Measurements from ENCODE around the gene BCL7A.

Gene BCL7A

GRCh38 chr12:122031342-122032216 is 9.9 kb downstream of the BCL7A start:
- peak; percentile 80 for TF ChIP-seq CTCF (conservative IDR thresholded peaks at IDR 0.05)
- no peak overlapping the region for H3K27ac ChIP-seq

GRCh38 chr12:122032580-122032979 is 10.9 kb downstream of the BCL7A start:
- H3K27ac ChIP-seq = no peak overlapping the region
- TF ChIP-seq CTCF (conservative IDR thresholded peaks at IDR 0.05) = no peak

GRCh38 chr12:122035292-122035691 is 13.6 kb downstream of the BCL7A start:
- peak overlapping the region; percentile 42; the same call in 1 of the 2 replicates for H3K27ac ChIP-seq
- no peak for TF ChIP-seq CTCF (conservative IDR thresholded peaks at IDR 0.05)

- no peak for TF ChIP-seq CTCF (conservative IDR thresholded peaks at IDR 0.05)
- H3K27ac ChIP-seq = no peak overlapping the region; the same call in 1 of the 2 replicates
These were observed 14.5 kb downstream of the BCL7A start for GRCh38 chr12:122036153-122036552.

- TF ChIP-seq CTCF (conservative IDR thresholded peaks at IDR 0.05) = no peak
- H3K27ac ChIP-seq = peak overlapping the region; percentile 21; the same call in 1 of the 2 replicates
These were observed 19.1 kb downstream of the BCL7A start for GRCh38 chr12:122040579-122041386.

GRCh38 chr12:122041458-122041857 is 19.8 kb downstream of the BCL7A start:
- H3K27ac ChIP-seq = peak overlapping the region; percentile 21; the same call in 1 of the 2 replicates

- TF ChIP-seq CTCF (conservative IDR thresholded peaks at IDR 0.05) = no peak
- no peak overlapping the region for H3K27ac ChIP-seq
These were observed 21.2 kb downstream of the BCL7A start for GRCh38 chr12:122042910-122043309.

Measured in VCaP (cell line).